IPS-NIHi7 (cell line): ENCODE data around the gene FANCC.
A peak's percentile ranks its signal among the peaks of the same experiment; 100 is the strongest.
"Not testable (repeated sequence)": the region's sequence is repeated elsewhere in the genome, so short reads cannot be mapped to it uniquely, and the experiment has no call there.

ENCODE experiments used
- DNase-seq: peaks from one replicate; pipeline ENCODE4 v3.0.0; 2012; ENCODE audit warnings: mixed read lengths; ENCODE audit errors: extremely low spot score

The FANCC gene

GRCh38 chr9:95330720-95331404 lies 13.4 kb upstream of the FANCC start:
- DNase-seq = no peak

GRCh38 chr9:95329061-95329460 lies 11.6 kb upstream of the FANCC start:
- DNase-seq = not testable (repeated sequence)

DNA sequence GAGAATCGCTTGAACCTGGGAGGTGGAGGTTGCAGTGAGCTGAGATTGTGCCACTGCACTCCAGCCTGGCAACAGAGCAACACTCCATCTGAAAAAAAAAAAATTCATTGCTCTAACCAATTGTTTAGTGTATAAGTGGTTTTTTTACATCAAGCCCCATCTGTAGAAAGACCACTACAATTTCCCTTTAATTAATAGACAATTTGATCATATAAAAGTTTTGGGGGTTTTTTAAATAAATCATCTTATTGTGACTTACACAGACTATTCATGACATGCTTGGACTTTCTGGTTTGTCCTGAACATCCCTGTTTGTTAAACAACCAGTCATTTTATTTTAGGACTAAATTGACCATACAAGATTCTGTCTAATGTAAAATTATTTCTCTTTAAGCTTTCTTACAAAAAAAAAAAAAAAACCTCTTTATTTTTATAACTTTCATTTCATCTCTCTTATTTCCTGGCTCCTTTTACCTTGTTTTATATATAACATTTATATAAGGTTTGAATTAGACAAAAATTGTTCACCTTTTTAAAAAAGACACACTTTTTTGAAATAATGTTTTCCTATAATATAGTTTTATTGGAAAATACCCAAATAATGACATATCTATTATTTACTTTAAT lies 9.8 kb upstream of the FANCC start:
- no peak for DNase-seq

DNA sequence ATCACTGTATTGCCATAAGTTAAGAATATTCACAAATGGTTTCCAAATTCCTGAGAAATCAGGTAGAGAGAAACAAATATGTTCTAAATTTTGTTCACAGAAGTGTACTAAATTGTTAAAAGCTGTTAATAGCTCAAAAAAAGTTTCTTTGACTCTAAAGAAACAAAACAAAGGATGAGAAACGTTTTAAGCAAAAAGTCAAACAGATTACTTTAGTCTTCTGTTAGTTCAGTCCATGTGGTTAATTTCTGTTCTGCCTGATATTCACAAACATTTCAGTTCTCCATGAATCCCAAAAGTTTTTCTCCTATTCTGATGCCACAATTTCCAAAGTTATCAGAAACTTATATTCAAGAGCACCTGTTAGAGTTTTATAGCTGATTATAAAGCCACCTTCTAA lies 7.7 kb upstream of the FANCC start:
- no peak for DNase-seq

- DNase-seq = no peak
Measured at GRCh38 chr9:95317893-95318211, 343 bp upstream of the FANCC start.

DNA sequence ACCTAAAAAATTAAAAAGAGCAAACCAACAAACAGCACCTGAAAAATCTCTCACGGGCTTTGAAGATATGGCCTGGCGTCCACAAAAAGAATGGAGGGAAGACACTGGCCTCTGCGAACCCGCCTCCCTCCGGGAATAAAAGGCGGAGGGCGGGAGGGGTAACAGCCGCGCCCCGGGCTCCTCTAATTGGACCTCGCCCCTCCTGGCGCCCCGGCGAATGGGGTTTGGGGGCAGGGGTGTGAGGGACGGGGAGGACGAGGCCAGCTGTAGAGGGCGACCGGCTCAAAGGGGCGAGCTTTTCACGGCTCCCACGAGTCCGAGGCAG lies 753 bp downstream of the FANCC start:
- peak; percentile 94 for DNase-seq

GRCh38 chr9:95316274-95316673 lies 1.2 kb downstream of the FANCC start:
- DNase-seq = no peak

DNA sequence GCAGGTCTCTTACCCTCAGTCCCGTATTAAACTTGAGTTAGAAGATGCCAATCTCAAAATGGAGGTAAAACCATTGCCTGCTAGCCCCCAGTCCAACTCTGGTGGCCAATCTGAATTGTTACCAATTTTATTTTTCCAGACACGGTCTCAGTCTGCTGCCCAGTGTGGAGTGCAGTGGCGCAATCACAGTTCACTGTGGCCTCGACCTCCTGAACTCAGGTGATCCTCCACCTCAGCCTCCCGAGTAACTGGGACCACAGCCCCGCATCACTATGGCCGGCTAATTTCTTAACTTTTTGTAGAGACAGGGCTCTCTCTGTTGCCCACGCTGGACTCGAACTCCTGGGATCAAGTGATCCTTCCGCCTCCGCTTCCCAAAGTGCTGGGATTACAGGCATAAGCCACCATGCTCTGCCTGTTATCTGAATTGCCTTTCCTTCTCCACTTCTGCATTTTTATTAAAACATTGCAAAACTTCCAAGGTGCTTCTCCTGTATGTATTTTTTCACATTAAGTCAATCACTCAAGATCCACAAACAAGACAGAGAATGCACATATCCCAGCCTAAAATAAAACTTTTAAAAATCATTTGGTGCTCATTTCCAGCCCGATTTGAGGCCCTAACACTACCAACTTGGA lies 2.3 kb downstream of the FANCC start:
- no peak for DNase-seq

DNA sequence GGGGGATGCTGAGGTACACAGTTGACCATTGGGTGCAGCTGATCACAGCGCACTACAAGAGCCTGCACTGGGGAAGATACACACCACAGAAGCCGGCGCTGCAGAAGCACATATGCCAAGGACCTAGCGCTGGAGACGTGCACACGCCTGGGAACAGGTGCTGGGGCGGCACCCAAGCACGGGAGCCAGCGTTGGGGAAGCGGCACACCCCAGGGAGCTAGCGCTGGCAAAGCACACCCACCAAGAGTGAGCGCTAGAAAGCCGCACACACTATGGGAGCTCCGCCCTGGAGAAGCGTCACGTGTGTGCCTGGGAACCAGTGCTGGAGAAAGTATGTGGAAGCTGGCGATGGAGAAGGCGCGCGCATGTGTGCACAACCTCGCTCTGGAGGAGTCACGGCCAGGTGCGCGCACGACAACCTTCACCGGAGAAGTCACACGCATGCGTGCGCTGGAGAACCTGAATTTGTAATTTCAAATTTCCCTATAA lies 4.5 kb downstream of the FANCC start:
- peak; percentile 82 for DNase-seq

- DNase-seq = no peak
Measured at GRCh38 chr9:95311961-95312360, 5.5 kb downstream of the FANCC start.

DNA sequence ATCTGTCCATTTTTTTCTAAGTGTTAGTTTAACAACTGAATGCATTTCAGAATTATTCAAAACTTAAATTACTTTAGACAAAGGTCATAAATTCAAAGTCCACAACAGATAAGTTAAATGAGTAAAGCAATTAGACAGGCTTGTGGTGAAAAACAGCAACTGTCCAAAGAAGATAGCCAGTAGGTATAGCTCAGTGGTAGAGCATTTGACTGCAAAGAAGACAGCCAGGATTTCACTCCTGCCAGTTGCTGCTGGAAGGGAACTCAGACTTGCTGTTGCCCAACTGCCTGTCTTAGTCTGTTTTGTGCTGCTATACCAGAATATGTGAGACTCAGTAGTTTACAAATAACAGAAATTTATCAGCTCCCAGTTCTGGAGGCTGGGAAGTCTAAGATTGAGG lies 10.0 kb downstream of the FANCC start:
- DNase-seq = no peak

- no peak for DNase-seq
Measured at GRCh38 chr9:95306819-95307218, 10.7 kb downstream of the FANCC start.

- no peak for DNase-seq
Measured at GRCh38 chr9:95305770-95306492, 11.6 kb downstream of the FANCC start.

- DNase-seq = no peak
Measured at GRCh38 chr9:95302479-95302878, 15.0 kb downstream of the FANCC start.

DNA sequence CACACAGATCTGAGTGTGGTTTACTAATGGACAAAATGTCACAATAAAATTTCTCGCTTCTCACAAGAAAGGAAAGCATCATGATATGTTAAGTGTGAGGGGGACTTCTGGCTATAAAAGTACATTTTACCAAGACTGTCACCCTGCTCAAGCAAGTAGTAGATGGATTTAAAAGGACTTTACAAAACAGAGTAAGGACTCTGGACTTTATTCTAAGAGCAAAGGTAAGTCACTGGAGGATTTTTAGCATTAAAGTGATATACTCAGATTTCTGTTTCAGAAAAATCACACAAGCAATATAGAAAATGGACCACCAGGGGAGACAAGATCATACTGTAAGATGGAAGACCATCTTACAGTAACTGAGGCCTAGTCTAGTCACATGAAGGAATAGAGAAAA lies 19.7 kb downstream of the FANCC start:
- DNase-seq = no peak

- no peak for DNase-seq
Measured at GRCh38 chr9:95297316-95297715, 20.2 kb downstream of the FANCC start.

DNA sequence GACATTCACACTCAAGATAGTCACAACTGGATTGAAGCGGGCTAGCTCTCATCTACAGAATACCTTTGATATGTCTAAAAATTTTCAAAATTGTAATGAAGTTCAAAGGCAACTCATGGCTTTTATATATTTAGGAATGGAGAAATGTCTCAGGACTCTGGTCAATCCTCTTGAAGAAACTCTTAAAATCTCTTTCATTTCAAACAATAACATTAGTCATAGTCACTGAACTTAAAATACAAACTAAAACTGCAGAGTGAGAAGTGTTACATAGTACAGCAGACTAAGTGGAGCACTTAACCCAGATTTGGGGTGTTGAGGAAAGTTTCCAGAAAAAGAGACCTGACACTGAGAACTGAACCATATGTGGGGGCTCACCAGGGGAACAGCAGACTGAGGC lies 20.7 kb downstream of the FANCC start:
- no peak for DNase-seq

- DNase-seq = not testable (repeated sequence)
Measured at GRCh38 chr9:95293296-95293695, 24.2 kb downstream of the FANCC start.

- DNase-seq = no peak
Measured at GRCh38 chr9:95292226-95292625, 25.3 kb downstream of the FANCC start.

DNA sequence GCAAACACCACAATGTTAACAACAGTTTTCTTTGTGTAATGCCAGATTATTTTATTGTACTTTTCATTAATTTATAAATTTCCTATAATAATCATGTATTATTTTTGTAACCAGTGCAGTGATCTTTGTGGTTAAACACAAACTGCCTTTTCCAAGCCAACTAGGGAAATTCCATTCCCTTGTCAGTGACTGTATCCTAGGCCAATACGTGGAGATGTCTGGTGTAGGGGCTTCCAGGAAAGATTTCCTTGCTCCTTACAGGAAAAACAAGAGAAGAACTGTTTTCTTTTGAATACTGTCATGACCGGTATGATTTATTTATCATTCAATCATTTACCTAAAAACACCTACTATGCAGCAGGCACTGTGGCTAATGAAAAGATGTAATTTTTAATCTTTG lies 31.4 kb downstream of the FANCC start:
- DNase-seq = no peak

DNA sequence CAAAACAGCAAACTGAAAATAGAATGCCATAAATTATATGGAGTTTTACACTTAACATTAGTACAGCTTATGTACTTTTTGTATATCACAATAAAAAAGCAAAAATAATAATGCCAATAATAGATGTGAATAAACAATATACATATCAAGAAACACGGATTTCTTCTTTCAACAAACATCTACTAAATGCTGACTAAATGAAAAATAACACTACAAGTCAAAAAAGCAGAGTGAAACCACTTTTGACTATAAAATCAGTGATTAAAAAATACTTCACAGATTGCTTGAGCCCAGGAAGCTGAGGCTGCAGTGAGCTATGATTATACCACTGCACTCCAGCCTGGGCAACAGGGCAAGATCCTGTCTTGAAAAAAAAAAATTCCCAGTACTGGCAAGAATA lies 32.2 kb downstream of the FANCC start:
- no peak for DNase-seq

DNA sequence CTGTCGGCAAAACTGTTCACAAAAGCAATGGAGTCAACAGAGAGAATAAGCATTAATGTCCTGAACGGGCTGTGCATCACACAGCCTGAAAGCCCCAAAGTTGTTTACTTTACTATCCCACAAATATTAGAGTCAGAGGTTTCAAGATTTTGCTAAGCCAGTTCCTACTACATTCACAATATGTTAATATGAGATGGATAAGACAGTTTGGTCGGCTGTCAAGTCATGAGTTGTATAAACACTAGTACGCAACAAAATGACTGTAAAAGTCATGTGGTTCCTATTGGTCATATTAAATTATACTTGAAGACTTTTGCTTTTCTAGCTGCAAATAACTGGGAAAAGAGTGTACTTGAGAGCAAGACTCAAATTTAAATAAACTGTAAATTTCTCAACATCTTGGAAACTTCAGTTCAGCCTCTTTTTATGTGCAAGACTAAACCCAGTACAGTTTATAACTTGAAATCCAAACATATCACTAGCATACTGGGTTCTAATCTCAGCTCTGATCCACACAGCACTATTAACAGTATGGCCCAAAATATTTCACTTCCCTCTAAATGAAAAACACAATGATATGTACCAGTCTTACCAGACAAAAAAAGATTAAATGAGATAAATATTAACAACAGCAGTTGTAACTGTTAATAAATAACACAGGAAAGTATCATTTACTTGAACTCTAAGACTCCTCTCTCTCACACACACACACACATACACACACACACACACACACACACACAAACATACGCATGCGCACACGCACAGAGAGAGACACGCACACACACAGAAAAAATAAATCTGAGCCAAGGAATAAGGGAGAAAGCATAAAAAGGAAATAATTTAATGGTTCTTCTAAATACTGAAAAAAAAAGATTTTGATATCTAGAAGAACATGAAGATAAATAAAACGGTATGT lies 33.1 kb downstream of the FANCC start:
- DNase-seq = no peak
